Stimulated activated naive CD8-positive, alpha-beta T cell treated with anti-CD3 and anti-CD28 coated beads, Interleukin-15, amount 100 ng/mL, for 72 hours (primary cell): ENCODE results near the gene XRCC4.
"Not testable (repeated sequence)": the region's sequence is repeated elsewhere in the genome, so short reads cannot be mapped to it uniquely, and the experiment has no call there.

Experiments
- ATAC-seq: fragments of 150-1000 bp; cut with Tn5 transposase; 2 replicates; pipeline ENCODE4 v1.10.0; 2021; ENCODE audit warnings: mild to moderate bottlenecking, moderate library complexity
- DNase-seq, 2 donors: peaks; one replicate each; pipeline ENCODE4 v3.0.0; 2021 to 2022
- H3K27ac Mint-ChIP-seq, 2 donors: one replicate each; pipeline ENCODE4 v1.8.0; 2022; ENCODE audit warnings: mild to moderate bottlenecking in 2 of 2, mixed read lengths in 2 of 2, moderate library complexity in 2 of 2
- H3K27me3 Mint-ChIP-seq: one replicate; pipeline ENCODE4 v1.8.0; 2022; ENCODE audit warnings: mixed read lengths
- H3K4me1 Mint-ChIP-seq: one replicate; pipeline ENCODE4 v1.8.0; 2022; ENCODE audit warnings: mild to moderate bottlenecking, mixed read lengths
- H3K4me3 Mint-ChIP-seq, 2 donors: one replicate each; pipeline ENCODE4 v1.8.0; 2022; ENCODE audit warnings: mild to moderate bottlenecking in 2 of 2, mixed read lengths in 2 of 2, moderate library complexity in 1 of 2
- H3K9me3 Mint-ChIP-seq, 2 donors: one replicate each; pipeline ENCODE4 v1.8.0; 2022; ENCODE audit warnings: mixed read lengths in 2 of 2

XRCC4 gene

DNA sequence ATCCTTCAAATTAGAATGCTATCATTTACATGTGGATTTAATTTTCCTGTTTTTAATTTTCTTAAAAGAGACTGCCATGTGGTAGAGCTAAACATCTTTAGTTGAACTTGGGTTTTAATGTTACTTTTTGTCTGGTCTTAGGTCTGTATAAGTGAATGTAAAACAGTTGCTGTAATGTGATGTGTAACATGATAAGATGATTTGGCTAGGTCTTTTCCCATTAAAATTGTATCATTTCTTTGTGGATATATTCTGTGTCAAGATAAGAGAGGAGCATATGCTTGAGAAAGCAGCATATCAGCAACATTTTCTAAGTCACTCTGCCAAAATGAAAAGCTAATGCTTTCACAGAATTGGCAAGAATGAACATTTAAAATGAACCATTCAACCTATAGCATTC lies 18.6 kb upstream of the XRCC4 start:
- no peak overlapping the region for H3K4me3 Mint-ChIP-seq
- no peak for DNase-seq
- H3K9me3 Mint-ChIP-seq = no peaks in the 10 kb centered on the region
- peak overlapping the region in 1 of 2 donors; percentile 6 for H3K27ac Mint-ChIP-seq
- H3K4me1 Mint-ChIP-seq = peaks cover 9% of the 10 kb centered on the region
- no peak for ATAC-seq
- H3K27me3 Mint-ChIP-seq = no peaks in the 10 kb centered on the region

DNA sequence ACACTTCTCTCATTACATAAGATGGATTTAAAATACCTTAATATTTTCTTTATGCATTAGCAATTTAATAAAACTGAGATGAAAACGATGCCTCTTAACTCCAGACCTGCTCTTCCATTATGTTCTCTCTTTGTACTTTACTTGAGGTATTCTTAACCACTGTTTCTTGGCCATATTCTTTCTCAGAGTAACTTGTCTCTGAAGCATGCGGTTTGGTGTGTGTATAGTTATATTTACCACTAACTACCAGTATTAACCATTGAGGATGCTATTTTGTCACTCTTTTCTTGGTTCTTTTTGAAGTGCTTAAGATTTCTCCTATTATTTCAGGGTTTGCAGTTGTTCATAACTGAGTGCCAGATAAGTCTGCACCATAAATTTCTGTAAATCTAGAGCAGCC lies 18.0 kb upstream of the XRCC4 start:
- H3K27ac Mint-ChIP-seq = no peak overlapping the region

GRCh38 chr5:83066548-83067110 lies 10.7 kb upstream of the XRCC4 start:
- no peak for ATAC-seq
- no peaks in the 10 kb centered on the region for H3K27me3 Mint-ChIP-seq
- H3K4me1 Mint-ChIP-seq = peaks cover 15% of the 10 kb centered on the region
- no peak overlapping the region for H3K4me3 Mint-ChIP-seq
- DNase-seq = no peak
- no peaks in the 10 kb centered on the region for H3K9me3 Mint-ChIP-seq
- no peak overlapping the region for H3K27ac Mint-ChIP-seq

More for the DNA sequence above, 18.0 kb upstream of the XRCC4 start:
- Mint-ChIP-seq H3K4me1 (peaks cover 9% of the 10 kb centered on the region), H3K27me3 (no peaks in the 10 kb centered on the region), H3K9me3 (no peaks in the 10 kb centered on the region), H3K4me3 (no peak overlapping the region)
- DNase-seq = no peak
- no peak for ATAC-seq

DNA sequence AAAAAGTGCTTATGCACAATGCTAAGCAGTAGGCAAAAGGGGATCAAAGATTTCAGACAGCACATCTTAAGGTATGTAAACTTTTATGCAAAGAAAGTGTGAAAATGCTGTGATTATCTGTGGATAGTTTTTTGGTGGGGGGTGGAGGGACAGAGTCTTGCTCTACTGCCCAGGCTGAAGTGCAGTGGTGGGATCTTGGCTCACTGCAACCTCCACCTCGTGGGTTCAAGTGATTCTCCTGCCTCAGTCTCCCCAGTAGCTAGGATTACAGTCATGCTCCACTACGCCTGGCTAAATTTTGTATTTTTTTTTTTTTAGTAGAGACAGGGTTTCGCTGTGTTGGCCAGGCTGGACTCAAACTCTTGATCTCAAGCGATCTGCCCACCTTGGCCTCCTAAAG lies 10.0 kb upstream of the XRCC4 start:
- not testable (repeated sequence) for DNase-seq, H3K27ac Mint-ChIP-seq, H3K27me3 Mint-ChIP-seq, H3K9me3 Mint-ChIP-seq, H3K4me3 Mint-ChIP-seq, ATAC-seq
- H3K4me1 Mint-ChIP-seq = peaks cover 22% of the 10 kb centered on the region

GRCh38 chr5:83069096-83069799 lies 8.1 kb upstream of the XRCC4 start:
- Mint-ChIP-seq H3K27me3 (no peaks in the 10 kb centered on the region), H3K4me3 (no peak overlapping the region), H3K4me1 (peaks cover 40% of the 10 kb centered on the region), H3K27ac (peak overlapping the region in 1 of 2 donors; percentile 33), H3K9me3 (peaks cover 0 to 4% of the 10 kb centered on the region in 2 donors)
- ATAC-seq = no peak
- no peak for DNase-seq

DNA sequence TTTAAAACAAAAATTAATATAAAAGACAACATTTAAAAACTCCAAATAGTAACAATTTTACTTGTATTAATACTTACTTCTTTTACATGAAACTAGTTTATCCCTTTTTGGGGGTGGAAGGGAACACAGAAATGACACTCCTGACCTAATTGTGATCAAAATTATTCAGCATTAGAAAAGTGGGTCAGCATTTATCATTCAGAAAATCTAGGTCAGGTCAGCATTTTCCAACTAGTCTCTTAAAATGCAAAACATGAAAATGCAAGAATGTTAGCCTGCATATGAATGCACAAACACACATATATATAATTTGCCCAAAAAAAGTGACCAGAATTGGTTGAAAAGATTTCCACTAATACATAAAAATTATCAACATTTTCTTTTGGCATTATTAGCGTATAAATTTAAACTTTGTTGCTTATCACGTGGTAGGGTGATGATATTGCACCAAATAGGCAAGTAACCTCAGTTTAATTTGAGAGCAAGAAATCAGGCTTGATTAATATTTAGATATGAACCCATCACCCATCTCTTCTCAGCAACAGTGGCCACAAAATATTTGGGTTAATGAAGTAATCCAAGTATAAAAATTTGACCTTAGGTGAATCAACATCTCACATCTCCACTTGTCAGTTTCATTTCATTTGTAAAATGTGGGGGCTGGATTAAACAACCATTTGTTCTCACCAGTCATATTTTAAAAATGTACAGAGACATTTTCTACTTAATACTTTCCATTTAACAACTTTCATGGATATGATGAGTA lies 5.9 kb upstream of the XRCC4 start:
- Mint-ChIP-seq H3K27ac (no peak overlapping the region), H3K9me3 (peaks cover 0 to 4% of the 10 kb centered on the region in 2 donors), H3K27me3 (no peaks in the 10 kb centered on the region), H3K4me3 (no peak overlapping the region), H3K4me1 (peaks cover 49% of the 10 kb centered on the region)
- DNase-seq = no peak
- ATAC-seq = no peak

GRCh38 chr5:83072966-83073365 lies 4.4 kb upstream of the XRCC4 start:
- H3K27ac Mint-ChIP-seq = no peak overlapping the region
- no peak overlapping the region for H3K4me3 Mint-ChIP-seq
- ATAC-seq (no peak), DNase-seq (no peak)
- H3K9me3 Mint-ChIP-seq = peaks cover 0 to 4% of the 10 kb centered on the region in 2 donors
- H3K27me3 Mint-ChIP-seq = no peaks in the 10 kb centered on the region
- peaks cover 45% of the 10 kb centered on the region for H3K4me1 Mint-ChIP-seq

GRCh38 chr5:83077662-83078261 lies 415 bp downstream of the XRCC4 start:
- no peaks in the 10 kb centered on the region for H3K27me3 Mint-ChIP-seq
- DNase-seq = peak in 1 of 2 donors; percentile 20

GRCh38 chr5:83082750-83083149 lies 5.4 kb downstream of the XRCC4 start:
- no peak for DNase-seq
- no peak overlapping the region for H3K4me3 Mint-ChIP-seq
- no peaks in the 10 kb centered on the region for H3K27me3 Mint-ChIP-seq
- no peaks in the 10 kb centered on the region for H3K9me3 Mint-ChIP-seq
- ATAC-seq = no peak
- peaks cover 7% of the 10 kb centered on the region for H3K4me1 Mint-ChIP-seq
- H3K27ac Mint-ChIP-seq = no peak overlapping the region

More at GRCh38 chr5:83077662-83078261, 415 bp downstream of the XRCC4 start:
- peak overlapping the region; percentile 99 for H3K4me3 Mint-ChIP-seq
- H3K27ac Mint-ChIP-seq = peak overlapping the region; percentile 99 to 100
- peaks cover 34% of the 10 kb centered on the region for H3K4me1 Mint-ChIP-seq
- peak; percentile 1 for ATAC-seq
- H3K9me3 Mint-ChIP-seq = peaks cover 0 to 4% of the 10 kb centered on the region in 2 donors

- ATAC-seq (no peak), DNase-seq (no peak)
- H3K27me3 Mint-ChIP-seq = no peaks in the 10 kb centered on the region
- H3K4me1 Mint-ChIP-seq = no peaks in the 10 kb centered on the region
- no peaks in the 10 kb centered on the region for H3K9me3 Mint-ChIP-seq
- no peak overlapping the region for H3K4me3 Mint-ChIP-seq
- no peak overlapping the region for H3K27ac Mint-ChIP-seq
Measured at GRCh38 chr5:83084336-83084735, 7.0 kb downstream of the XRCC4 start.

GRCh38 chr5:83085106-83085505 lies 7.8 kb downstream of the XRCC4 start:
- no peaks in the 10 kb centered on the region for H3K4me1 Mint-ChIP-seq
- no peak for DNase-seq
- no peaks in the 10 kb centered on the region for H3K27me3 Mint-ChIP-seq
- no peak for ATAC-seq
- H3K27ac Mint-ChIP-seq = no peak overlapping the region
- H3K9me3 Mint-ChIP-seq = peaks cover 0 to under 1% of the 10 kb centered on the region in 2 donors
- H3K4me3 Mint-ChIP-seq = no peak overlapping the region

DNA sequence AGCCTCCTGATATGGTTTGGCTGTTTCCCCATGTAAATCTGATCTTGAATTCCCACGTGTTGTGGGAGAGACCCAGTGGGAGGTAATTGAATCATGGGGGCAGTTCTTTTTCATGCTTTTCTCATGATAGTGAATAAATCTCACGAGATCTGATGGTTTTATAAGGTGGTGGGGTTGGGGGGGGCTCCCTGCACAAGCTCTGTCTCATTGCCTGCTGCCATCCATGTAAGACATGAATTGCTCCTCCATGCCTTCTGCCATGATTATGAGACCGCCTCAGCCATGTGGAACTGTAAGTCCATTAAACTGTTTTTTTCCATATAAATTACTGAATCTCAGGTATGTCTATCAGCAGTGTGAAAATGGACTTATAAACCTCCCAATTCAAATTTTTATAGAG lies 12.8 kb downstream of the XRCC4 start:
- no peak overlapping the region for H3K4me3 Mint-ChIP-seq
- H3K27me3 Mint-ChIP-seq = no peaks in the 10 kb centered on the region
- DNase-seq (no peak), ATAC-seq (no peak)
- H3K9me3 Mint-ChIP-seq = peaks cover 39 to 43% of the 10 kb centered on the region in 2 donors
- H3K4me1 Mint-ChIP-seq = peaks cover 20% of the 10 kb centered on the region
- H3K27ac Mint-ChIP-seq = no peak overlapping the region

GRCh38 chr5:83092619-83093018 lies 15.3 kb downstream of the XRCC4 start:
- no peak overlapping the region for H3K4me3 Mint-ChIP-seq
- no peaks in the 10 kb centered on the region for H3K27me3 Mint-ChIP-seq
- H3K9me3 Mint-ChIP-seq = peaks cover 43 to 49% of the 10 kb centered on the region in 2 donors
- H3K4me1 Mint-ChIP-seq = peaks cover 25% of the 10 kb centered on the region
- DNase-seq (no peak), ATAC-seq (no peak)
- H3K27ac Mint-ChIP-seq = peak overlapping the region in 1 of 2 donors; percentile 9

DNA sequence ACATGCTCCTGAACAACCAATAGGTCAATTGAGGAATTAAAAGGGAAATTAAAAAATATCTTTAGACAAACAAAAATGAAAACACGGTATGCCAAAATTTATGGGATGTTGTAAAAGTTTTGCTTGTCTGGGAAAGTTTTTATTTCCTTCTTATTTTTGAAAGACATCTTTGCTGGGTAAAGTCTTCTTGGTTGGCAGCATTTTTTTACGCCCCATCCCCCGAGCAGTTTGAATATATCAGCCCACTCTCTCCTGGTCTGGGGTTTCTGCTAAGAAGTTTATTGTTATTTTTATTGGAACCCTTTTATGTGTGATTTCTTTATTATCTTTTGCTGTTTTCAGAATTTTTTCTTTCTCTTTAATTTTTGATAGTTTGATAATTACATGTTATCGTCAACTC lies 16.3 kb downstream of the XRCC4 start:
- H3K27me3 Mint-ChIP-seq = no peaks in the 10 kb centered on the region
- ATAC-seq = no peak
- DNase-seq = no peak
- no peak overlapping the region for H3K4me3 Mint-ChIP-seq
- H3K9me3 Mint-ChIP-seq = peaks cover 43 to 49% of the 10 kb centered on the region in 2 donors
- H3K27ac Mint-ChIP-seq = no peak overlapping the region
- H3K4me1 Mint-ChIP-seq = peaks cover 25% of the 10 kb centered on the region

- peaks cover 41 to 46% of the 10 kb centered on the region in 2 donors for H3K9me3 Mint-ChIP-seq
- H3K4me3 Mint-ChIP-seq = no peak overlapping the region
- no peak for ATAC-seq
- peaks cover 25% of the 10 kb centered on the region for H3K4me1 Mint-ChIP-seq
- H3K27me3 Mint-ChIP-seq = no peaks in the 10 kb centered on the region
- no peak for DNase-seq
- H3K27ac Mint-ChIP-seq = no peak overlapping the region
Measured at GRCh38 chr5:83095163-83095956, 18.0 kb downstream of the XRCC4 start.
